GM03348 (cell line): ENCODE results near the gene GMPR.

ENCODE experiments used
- DNase-seq: peaks from one replicate; pipeline ENCODE4 v3.0.0; 2012; ENCODE audit warnings: low spot score

The GMPR gene

GRCh38 chr6:16272201-16272600 is 33.8 kb downstream of the GMPR start:
- no peak for DNase-seq

GRCh38 chr6:16273256-16273655 is 34.9 kb downstream of the GMPR start:
- peak; percentile 27 for DNase-seq

GRCh38 chr6:16274483-16274882 is 36.1 kb downstream of the GMPR start:
- no peak for DNase-seq

GRCh38 chr6:16274885-16275589 is 36.6 kb downstream of the GMPR start:
- DNase-seq: no peak

- peak; percentile 94 for DNase-seq
Observed at GRCh38 chr6:16277101-16277981, 39.0 kb downstream of the GMPR start.

GRCh38 chr6:16278048-16278724 is 39.8 kb downstream of the GMPR start:
- no peak for DNase-seq

- DNase-seq: no peak
Observed at GRCh38 chr6:16278750-16279149, 40.4 kb downstream of the GMPR start.

GRCh38 chr6:16279243-16279642 is 40.9 kb downstream of the GMPR start:
- DNase-seq: no peak

- DNase-seq: no peak
Observed at GRCh38 chr6:16282370-16282769, 44.0 kb downstream of the GMPR start.

GRCh38 chr6:16284472-16284871 is 46.1 kb downstream of the GMPR start:
- DNase-seq: no peak

GRCh38 chr6:16285467-16286150 is 47.2 kb downstream of the GMPR start:
- DNase-seq: no peak

- DNase-seq: peak; percentile 88
Observed at GRCh38 chr6:16286151-16286522, 47.8 kb downstream of the GMPR start.

GRCh38 chr6:16288163-16288562 is 49.8 kb downstream of the GMPR start:
- no peak for DNase-seq

- no peak for DNase-seq
Observed at GRCh38 chr6:16291739-16292138, 53.4 kb downstream of the GMPR start.

GRCh38 chr6:16292432-16292831 is 54.0 kb downstream of the GMPR start:
- DNase-seq: no peak

- no peak for DNase-seq
Observed at GRCh38 chr6:16292942-16293341, 54.6 kb downstream of the GMPR start.

- no peak for DNase-seq
Observed at GRCh38 chr6:16294371-16294770, 56.0 kb downstream of the GMPR start.

GRCh38 chr6:16295060-16295459 is 56.7 kb downstream of the GMPR start:
- DNase-seq: no peak

GRCh38 chr6:16295471-16295870 is 57.1 kb downstream of the GMPR start:
- no peak for DNase-seq

- no peak for DNase-seq
Observed at GRCh38 chr6:16296061-16296670, 57.8 kb downstream of the GMPR start.

- DNase-seq: no peak
Observed at GRCh38 chr6:16299861-16300260, 61.5 kb downstream of the GMPR start.

GRCh38 chr6:16301511-16301910 is 63.1 kb downstream of the GMPR start:
- no peak for DNase-seq
